AG10803 (cell line): ENCODE measurements around the gene FBXO45.
"Not testable (repeated sequence)": the region's sequence is repeated elsewhere in the genome, so short reads cannot be mapped to it uniquely, and the experiment has no call there.

Experiments used
- DNase-seq: peaks from one replicate; pipeline ENCODE4 v3.0.0; 2010; ENCODE audit warnings: low read depth
- H3K4me3 ChIP-seq: 2 replicates; pipeline ENCODE4 v1.5.1; 2011; ENCODE audit warnings: mild to moderate bottlenecking, low read length, control low read depth
- CTCF ChIP-seq: conservative IDR thresholded peaks from 2 replicates; pipeline ENCODE4 v1.5.1; 2011; ENCODE audit warnings: mild to moderate bottlenecking, low read length, control low read depth, inconsistent platforms

Gene FBXO45

GRCh38 chr3:196546537-196546936 is 21.9 kb upstream of the FBXO45 start:
- no peak for DNase-seq
- no peak for TF ChIP-seq CTCF
- no peak overlapping the region for H3K4me3 ChIP-seq

- DNase-seq = no peak
- TF ChIP-seq CTCF = no peak
- H3K4me3 ChIP-seq = no peak overlapping the region
Measured at GRCh38 chr3:196547067-196547466, 21.4 kb upstream of the FBXO45 start.

- H3K4me3 ChIP-seq, DNase-seq: not testable (repeated sequence)
Measured at GRCh38 chr3:196549312-196549711, 19.1 kb upstream of the FBXO45 start.

- H3K4me3 ChIP-seq, DNase-seq: not testable (repeated sequence)
Measured at GRCh38 chr3:196550172-196550571, 18.3 kb upstream of the FBXO45 start.

GRCh38 chr3:196552253-196552652 is 16.2 kb upstream of the FBXO45 start:
- TF ChIP-seq CTCF = no peak
- no peak for DNase-seq
- H3K4me3 ChIP-seq = no peak overlapping the region

- DNase-seq = no peak
- no peak overlapping the region for H3K4me3 ChIP-seq
- no peak for TF ChIP-seq CTCF
Measured at GRCh38 chr3:196553551-196553950, 14.9 kb upstream of the FBXO45 start.

GRCh38 chr3:196554205-196554604 is 14.3 kb upstream of the FBXO45 start:
- no peak overlapping the region for H3K4me3 ChIP-seq
- DNase-seq = no peak
- TF ChIP-seq CTCF = no peak

GRCh38 chr3:196555295-196555694 is 13.2 kb upstream of the FBXO45 start:
- TF ChIP-seq CTCF = no peak
- DNase-seq = no peak
- H3K4me3 ChIP-seq = no peak overlapping the region
